Measurements from ENCODE around the gene TAAR9. TPM values are rescaled to one million over a fixed set of nuclear protein-coding genes. Genes with fewer than 3 reads are reported as not detected.

TAAR9 gene
- total RNA-seq, 1 donor from 2014 or later: not detected

DNA sequence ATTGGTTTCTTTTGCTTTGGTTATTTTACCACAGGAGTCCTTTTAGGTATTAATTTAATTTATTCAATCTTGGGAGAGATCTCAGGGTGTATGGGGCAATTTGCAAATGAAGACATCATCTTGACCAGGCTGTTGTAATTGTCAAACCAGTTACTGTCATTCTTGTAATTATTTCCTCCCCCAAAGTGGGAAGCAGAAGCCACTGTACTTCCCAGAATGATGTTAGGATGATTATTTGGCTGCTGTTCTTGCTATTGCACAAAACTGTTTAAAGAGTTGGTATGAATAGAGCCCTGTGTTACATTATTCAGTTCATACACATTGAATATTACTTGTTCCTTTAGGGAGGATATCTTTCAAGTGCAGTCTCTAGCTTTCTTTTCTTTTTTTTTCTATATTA lies 33.7 kb downstream of the TAAR9 start:
- H3K27ac ChIP-seq (ENCODE audit: low read depth, low read length): no peak overlapping the region
- no peaks in the 10 kb centered on the region for H3K9me3 ChIP-seq (ENCODE audit: control insufficient read depth in 3 of 3, low read length in 3 of 3)
- no peaks in the 10 kb centered on the region for H3K4me1 ChIP-seq (ENCODE audit: control insufficient read depth in 3 of 3, insufficient read depth in 3 of 3, low read length in 3 of 3)
- H3K9ac ChIP-seq (ENCODE audit: low read depth in 1 of 3, low read length in 3 of 3): no peak overlapping the region
- H3K27me3 ChIP-seq (ENCODE audit: control insufficient read depth in 3 of 3, insufficient read depth in 3 of 3, low read length in 3 of 3): peaks cover 5 to 8% (median 6%) of the 10 kb centered on the region in 3 donors
- no peaks in the 10 kb centered on the region for H3K36me3 ChIP-seq (ENCODE audit: control insufficient read depth in 3 of 3, insufficient read depth in 3 of 3, low read length in 3 of 3)
- no peak overlapping the region for H3K4me3 ChIP-seq (ENCODE audit: low read length in 3 of 3)

DNA sequence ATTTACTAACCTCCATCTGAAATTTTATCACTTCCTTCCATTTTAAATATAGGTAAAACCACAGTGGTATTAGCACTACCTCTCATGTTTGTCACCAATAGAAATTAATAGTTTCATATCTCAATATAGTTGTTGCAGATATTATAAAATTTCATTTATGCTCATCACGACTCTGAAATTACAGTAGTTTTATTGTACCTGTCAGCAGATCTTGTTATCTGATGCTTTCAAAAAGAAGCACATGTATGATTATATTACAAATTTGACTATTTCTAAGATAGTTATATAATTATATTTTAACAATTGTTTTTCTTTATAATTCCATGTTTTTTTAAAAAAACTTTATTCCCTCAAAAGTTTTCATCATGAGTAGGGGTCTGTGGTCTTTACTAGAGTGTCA lies 46.6 kb downstream of the TAAR9 start:
- Histone ChIP-seq H3K36me3 (ENCODE audit: control insufficient read depth in 3 of 3, insufficient read depth in 3 of 3, low read length in 3 of 3) (no peaks in the 10 kb centered on the region), H3K9me3 (ENCODE audit: control insufficient read depth in 3 of 3, low read length in 3 of 3) (no peaks in the 10 kb centered on the region), H3K4me1 (ENCODE audit: control insufficient read depth in 3 of 3, insufficient read depth in 3 of 3, low read length in 3 of 3) (no peaks in the 10 kb centered on the region), H3K27ac (ENCODE audit: low read depth, low read length) (no peak overlapping the region), H3K9ac (ENCODE audit: low read depth in 1 of 3, low read length in 3 of 3) (no peak overlapping the region), H3K4me3 (ENCODE audit: low read length in 3 of 3) (no peak overlapping the region), H3K27me3 (ENCODE audit: control insufficient read depth in 3 of 3, insufficient read depth in 3 of 3, low read length in 3 of 3) (no peaks in the 10 kb centered on the region)

DNA sequence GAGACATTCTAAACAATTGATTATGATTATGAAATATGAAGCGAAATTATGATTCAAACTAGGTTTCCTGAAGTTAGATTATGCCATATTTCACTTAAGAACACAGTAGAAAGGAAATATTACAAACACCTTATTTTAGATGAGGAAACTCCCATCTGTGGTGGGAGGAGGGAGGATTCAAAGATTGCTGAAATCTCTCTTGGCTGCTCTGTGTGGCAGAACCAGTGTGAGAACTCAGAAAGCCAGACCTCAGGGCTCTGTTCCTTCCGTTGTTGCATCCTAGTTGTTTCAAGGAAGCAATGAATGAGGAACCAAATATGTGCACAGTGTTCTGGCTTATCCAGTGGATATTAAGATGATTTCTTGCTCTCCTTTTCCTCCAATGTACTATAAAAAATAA lies 49.3 kb downstream of the TAAR9 start:
- Histone ChIP-seq H3K9me3 (ENCODE audit: control insufficient read depth in 3 of 3, low read length in 3 of 3) (no peaks in the 10 kb centered on the region), H3K4me1 (ENCODE audit: control insufficient read depth in 3 of 3, insufficient read depth in 3 of 3, low read length in 3 of 3) (no peaks in the 10 kb centered on the region), H3K36me3 (ENCODE audit: control insufficient read depth in 3 of 3, insufficient read depth in 3 of 3, low read length in 3 of 3) (no peaks in the 10 kb centered on the region), H3K4me3 (ENCODE audit: low read length in 3 of 3) (no peak overlapping the region), H3K9ac (ENCODE audit: low read depth in 1 of 3, low read length in 3 of 3) (no peak overlapping the region), H3K27ac (ENCODE audit: low read depth, low read length) (no peak overlapping the region), H3K27me3 (ENCODE audit: control insufficient read depth in 3 of 3, insufficient read depth in 3 of 3, low read length in 3 of 3) (no peaks in the 10 kb centered on the region)

Small RNAs within 50 kb of the gene (small RNA-seq; reads per million reads assigned to genes)
- gene TAAR7P: not detected

Other genes starting within 250 kb of the TAAR9 start
- 1.0 TPM for gene MOXD1, start 136.8 kb upstream of the TAAR9 start, total RNA-seq
- gene STX7, start 25.2 kb upstream of the TAAR9 start, total RNA-seq: 10.4 TPM
- not detected for gene TAAR8, start 14.4 kb downstream of the TAAR9 start, total RNA-seq
- gene TAAR6, start 32.0 kb downstream of the TAAR9 start, total RNA-seq: not detected
- not detected for gene TAAR5, start 51.5 kb downstream of the TAAR9 start, total RNA-seq
- gene TAAR2, start 86.0 kb downstream of the TAAR9 start, total RNA-seq: not detected
- gene TAAR1, start 120.9 kb downstream of the TAAR9 start, total RNA-seq: not detected
- gene VNN1, start 175.8 kb downstream of the TAAR9 start, total RNA-seq: under 0.01 TPM
- 8.4 TPM for gene VNN2, start 219.6 kb downstream of the TAAR9 start, total RNA-seq

Measured in skeletal muscle tissue (tissue), 5 donors.